Left renal pelvis (tissue), 4 donors: ENCODE measurements around the gene JAG2. TPM values are rescaled to one million over a fixed set of nuclear protein-coding genes. Genes with fewer than 3 reads are reported as not detected.

ENCODE experiments used
- DNase-seq, 4 donors: peaks; one replicate each; pipeline ENCODE4 v3.0.0-alpha.2; 2013; ENCODE audit warnings: low read depth in 4 of 4, low spot score in 3 of 4
- polyA plus RNA-seq, 4 donors: library from polyadenylated mRNA; unstranded; fragments of 120-200 nt; gene quantifications; one replicate each; pipeline ENCODE4 v1.2.1, GENCODE V29; 2013; ENCODE audit not compliant: insufficient read length in 4 of 4

JAG2 gene
- polyA plus RNA-seq = 10 to 100 TPM in 1 of 4 donors, 1 to 10 TPM in 3; 5.4 to 10.9 (median 7.4) TPM

DNA sequence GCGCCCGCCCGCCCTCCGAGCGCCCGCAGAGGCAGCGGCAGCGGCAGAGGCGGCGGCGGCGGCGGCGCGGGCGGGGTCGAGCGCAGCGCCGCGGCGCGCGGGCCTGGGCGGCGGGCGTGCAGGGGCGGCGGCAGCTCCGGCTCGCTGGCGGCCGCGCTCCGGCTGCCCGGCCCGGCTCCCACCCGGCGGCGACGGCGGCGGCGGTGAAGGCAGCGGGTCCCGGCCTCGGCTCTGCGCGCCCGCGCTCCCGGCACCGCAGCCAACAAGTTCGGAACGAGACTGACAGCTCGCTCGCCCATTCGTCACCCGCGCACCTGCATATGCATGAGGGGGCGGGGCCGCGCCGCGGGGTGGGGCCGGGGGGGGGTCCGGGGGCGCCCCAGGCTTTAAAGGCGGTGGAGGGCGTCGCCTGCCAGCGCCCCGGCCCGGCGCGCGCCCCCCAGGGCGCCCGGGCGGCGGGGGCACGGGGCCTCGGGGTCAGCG is at the start of gene JAG2:
JAG2 (minus strand) TSS at position 281 of the 483 bp plus-strand sequence. CDS start 356 bp downstream, outside the sequence.
- DNase-seq = no peak

- DNase-seq = no peak
These were observed 49.2 kb upstream of the JAG2 start for GRCh38 chr14:105217774-105218173.

DNA sequence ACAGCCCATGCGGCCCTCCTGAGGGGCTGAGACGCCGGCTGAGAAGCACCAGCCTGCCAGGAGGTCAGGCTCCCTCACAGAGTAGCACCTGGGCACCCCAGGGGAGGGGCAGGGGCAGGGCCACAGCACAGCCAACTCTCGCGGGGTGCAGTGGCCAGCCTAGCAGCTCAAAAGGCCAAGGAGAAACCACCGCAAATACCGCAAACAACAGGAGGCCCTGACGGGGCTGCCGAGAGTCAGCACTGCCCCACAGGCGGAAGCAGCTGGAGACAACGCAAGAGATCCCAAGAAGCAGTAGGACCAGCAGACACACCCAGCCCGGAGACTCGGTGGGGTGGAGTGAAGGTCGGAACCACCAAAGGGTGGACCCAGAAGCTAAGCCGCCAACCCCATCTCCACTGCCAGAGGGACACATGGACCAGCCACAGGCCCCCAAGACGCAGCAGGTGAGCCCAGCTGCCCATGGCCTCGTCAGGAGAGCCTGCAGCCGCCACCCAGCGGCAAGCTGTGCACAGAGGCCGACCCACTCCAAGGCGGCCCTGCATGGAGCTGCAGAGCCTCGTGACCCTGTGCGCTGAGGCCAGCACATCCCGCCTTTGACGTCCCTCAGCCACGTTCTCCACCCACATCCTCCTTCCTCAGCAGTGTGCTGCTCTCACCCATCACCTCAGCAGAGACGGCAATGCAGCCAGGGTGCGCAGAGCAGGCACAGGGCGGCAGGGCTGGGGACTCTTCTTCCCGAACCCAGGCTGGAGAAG is 48.1 kb upstream of the JAG2 start:
- no peak for DNase-seq

GRCh38 chr14:105215602-105216001 is 47.0 kb upstream of the JAG2 start:
- no peak for DNase-seq

GRCh38 chr14:105214324-105214915 is 45.8 kb upstream of the JAG2 start:
- no peak for DNase-seq

- DNase-seq = no peak
These were observed 44.8 kb upstream of the JAG2 start for GRCh38 chr14:105213361-105213760.

GRCh38 chr14:105212541-105213300 is 44.1 kb upstream of the JAG2 start:
- no peak for DNase-seq

DNA sequence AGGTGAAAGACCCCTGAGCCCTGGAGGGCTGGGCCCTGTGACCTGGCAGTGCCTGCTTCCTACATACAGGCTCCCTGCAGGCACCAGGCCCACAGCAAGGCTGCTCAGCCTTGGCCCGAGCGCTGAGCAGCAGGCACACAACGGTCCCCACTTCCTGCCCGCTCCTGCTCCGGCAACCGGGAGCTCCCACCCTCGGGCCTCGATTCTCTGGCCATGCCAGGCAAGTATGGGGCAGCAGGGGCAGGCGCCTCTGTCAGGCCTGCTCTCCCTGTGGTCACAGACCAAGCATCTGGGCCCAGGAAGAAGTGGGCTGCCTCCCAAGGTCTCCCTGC is 43.1 kb upstream of the JAG2 start:
- no peak for DNase-seq

DNA sequence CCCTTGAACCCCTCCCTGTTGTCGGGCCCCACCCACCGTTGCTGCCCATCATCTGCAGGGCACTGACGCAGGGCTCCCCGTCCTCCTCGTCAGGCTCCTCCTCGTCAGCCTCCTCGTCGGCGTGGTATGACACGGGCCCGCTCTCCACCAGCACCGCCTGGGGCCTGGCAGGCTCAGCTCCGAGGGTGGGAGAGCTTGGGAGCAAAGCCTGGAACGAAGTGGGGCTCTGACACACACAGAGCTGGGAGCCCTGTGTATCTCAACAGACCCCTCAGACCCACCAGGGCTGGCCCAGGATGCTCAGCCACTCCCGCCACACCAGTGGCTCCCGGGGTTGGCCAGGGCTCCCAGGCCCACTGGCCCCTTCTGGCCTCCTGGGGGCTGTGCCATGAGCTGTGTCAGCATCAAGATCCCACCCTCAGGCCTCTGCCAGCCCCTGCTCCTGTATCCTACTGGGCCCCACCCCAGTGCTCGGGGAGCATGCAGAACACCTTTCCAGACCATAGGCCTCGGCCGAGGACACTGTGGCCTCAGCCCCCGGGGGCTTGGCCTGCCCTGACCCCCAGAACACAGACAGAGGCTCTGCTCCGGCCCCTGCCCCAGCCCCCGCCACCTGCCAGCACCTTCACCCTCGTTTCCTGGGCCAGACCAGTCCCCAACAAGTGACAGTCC is 42.6 kb upstream of the JAG2 start:
- DNase-seq = no peak

DNA sequence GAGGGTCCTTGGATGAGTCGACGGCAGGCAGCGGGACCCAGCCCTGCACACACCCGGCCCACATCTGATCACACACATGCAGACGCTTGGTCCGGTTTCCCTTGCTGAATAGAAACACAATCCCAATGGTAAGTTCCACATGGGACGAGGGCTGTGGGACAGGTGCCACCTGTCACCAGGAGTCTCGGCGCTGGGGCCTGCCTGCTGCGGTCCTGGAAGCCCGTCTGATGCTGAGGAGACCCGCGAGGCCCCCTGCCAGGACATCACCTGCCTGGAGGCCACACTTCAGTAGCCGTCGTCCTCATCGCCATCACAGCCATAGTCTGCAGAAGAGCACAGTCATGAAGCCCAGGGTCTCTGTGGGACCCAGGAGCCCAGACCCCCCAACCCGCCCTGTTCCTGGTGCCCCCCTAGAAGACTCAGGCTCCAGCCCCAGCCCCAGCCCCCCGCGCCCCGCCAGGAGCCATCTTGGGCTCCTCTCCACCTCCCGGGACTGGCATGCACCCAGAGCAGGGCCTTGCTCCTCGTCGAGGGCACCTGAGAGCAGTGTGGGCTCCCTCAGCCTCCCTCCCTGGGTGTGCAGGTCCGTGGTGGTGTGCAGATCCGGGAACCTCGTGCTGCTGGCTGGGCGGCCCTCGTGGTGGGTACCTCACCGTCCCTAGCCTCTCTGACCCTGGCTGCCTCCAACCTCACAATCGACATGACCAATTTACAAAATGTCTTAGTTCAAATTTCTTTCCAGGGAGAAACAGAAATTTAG is 41.9 kb upstream of the JAG2 start:
- DNase-seq = no peak

DNA sequence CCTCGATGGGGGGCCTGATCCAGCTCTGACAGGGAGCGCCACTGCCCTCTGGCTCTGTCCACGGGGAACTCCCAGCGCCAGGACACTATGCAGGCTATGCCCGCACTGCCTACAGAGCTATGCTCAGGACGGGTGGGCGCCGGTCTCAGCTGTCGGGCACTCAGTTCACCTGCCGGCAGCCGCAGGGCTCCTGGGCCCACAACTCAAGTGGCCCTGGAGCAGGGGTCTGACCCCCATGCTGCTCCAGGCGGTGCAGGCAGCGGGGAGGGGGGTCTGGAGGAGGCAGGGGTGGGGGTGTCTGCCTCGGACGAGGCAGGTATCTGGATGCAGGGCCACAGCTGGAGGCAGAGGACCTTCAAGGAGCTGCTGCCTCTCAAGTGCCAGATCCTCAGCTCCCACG is 41.1 kb upstream of the JAG2 start:
- no peak for DNase-seq

DNA sequence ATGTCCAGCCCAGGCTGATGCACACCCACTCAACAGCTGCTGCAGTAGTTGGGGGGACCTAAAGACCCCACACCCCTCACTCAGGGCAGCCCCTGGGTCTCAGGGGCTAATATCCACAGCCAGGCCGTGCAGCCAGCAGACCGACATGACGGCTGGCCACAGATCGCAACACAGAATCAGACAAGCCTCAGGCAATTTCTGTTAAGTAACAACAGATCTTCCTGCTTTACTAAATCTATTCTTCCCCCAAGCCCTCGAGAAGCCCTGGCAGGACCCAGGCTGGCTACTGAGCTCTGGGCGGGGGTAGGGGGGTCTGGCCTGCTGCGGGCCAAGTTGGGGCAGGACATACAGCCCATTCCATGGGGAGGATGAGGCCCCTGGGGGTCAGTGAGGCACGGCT is 40.5 kb upstream of the JAG2 start:
- no peak for DNase-seq

DNA sequence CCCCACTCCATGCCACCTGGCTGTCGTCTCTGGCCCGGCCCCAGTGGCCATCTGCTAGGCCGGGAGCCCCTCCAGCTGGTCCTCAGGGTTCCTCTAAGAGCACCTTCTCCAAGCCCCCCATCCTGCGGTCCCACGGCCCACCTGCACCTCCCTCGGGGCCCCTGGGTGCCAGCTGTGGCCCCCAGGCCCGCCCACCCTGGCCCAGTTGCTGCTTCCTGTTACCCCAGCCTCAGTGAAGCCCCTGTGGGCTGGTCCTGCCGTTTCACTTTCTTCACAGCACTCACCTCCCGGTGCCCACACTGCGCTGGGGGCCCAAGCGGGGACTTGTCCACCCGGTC is 40.1 kb upstream of the JAG2 start:
- DNase-seq = no peak

GRCh38 chr14:105207996-105208737 is 39.6 kb upstream of the JAG2 start:
- no peak for DNase-seq

- no peak for DNase-seq
These were observed 38.9 kb upstream of the JAG2 start for GRCh38 chr14:105207460-105207901.

DNA sequence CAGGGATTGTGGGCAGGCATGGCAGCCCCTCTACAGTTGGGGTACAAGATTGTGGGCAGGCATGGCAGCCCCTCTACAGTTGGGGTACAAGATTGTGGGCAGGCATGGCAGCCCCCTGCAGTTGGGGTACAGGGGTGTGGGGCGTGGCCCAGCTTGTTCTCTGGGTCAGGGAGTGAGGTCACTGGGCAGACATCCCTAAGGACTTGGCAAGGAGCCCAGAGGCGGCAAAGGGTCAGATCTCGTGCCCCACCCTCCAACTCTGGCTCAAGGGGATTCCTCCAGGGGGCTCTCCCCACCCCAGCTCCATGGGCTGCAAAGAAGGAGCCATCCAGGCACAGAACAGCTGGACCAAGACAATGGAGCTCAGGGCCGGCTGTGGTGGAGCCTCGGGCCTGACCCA is 38.3 kb upstream of the JAG2 start:
- DNase-seq = no peak

DNA sequence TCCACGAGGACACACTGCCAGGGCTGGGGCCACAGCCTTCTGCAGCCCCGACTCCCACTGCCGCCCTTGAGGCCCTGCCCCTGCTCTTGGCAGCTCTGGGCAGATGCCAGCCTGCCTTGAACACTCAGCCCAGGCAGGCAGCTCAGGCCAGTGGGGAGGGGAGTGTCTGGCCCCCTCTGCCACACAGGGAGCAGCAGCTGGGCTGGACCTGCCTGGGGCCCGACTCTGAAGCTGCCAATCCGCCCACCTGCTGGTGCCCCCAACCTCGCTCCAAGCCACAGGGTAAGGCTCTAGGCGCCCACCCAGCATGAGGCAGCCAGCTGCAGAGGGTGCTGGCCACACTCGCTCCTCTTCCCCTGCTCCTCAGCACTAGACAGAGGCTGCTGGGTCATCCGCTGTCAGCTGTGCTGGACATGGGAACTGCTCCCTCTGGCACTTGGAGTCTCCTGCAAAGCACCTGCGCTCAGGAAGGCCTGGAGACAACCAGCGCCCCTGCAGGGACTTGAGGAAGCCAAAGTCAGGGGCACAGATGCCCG is 37.2 kb upstream of the JAG2 start:
- no peak for DNase-seq

DNA sequence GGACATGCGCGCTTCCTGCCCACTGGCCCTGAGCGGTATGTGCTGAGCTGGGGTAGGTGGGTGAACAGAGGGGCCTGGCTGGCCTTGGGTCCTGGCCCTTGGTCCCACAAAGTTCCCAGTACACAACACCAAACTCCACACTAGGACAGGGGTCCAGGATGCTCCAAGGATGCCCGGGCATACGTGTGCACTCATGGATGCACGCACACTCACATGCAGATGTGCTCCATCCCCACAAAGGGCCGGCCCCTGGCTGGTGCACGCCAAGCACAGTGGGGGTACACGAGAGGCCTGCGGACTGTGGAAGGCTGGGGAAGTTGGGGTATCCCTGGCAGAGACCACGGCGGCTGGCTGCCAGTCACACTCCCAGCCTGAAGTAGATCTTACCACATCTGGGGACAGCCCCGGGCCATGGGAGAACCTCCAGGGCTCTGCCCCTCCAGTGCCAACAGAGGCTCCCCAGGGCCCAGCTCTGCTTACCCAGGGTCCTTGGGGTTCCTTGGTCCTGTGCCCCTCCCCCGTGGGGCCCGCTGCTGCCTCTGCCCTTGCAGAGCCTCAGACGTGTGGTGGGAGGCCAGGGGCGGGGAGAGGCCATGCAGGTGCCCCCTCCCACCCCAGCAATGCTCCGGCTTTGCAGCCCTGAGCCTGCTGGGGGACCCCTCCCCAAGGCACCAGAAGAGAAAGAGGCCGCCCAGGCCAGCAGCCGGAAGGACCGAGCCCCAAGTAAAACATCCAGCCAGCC is 36.5 kb upstream of the JAG2 start:
- DNase-seq = no peak
